ENCODE measurements around the gene MIPOL1.

The MIPOL1 gene

DNA sequence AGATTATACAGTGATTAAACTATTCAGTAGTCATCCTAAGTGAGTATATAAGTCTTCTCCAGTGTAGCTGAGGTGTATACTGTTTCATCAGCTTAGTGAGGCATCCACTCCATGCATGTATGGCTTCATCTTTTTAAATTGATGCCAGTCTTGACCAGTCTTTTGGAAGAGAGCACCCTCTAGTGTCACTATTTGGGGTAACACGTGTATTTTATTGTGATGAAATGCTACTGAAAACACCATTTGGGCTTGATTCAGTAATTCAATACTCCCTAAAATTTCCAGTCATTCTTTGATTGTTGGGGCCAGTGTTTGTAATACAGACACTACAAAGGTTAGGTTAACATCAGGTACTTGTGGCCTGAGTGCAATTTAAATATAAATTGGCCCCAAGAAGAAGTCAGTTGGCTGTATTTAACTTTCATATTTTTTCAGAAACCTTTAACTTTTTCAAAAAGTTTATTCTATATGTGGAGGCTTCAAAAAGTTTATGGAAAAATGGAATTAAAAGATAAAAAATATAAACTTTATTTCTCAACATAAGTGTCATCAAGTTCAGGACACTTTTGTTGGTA, 35.3 kb downstream of the MIPOL1 start:
- peak; percentile 55 for DNase-seq (ENCODE audit: low read depth, low spot score)

DNA sequence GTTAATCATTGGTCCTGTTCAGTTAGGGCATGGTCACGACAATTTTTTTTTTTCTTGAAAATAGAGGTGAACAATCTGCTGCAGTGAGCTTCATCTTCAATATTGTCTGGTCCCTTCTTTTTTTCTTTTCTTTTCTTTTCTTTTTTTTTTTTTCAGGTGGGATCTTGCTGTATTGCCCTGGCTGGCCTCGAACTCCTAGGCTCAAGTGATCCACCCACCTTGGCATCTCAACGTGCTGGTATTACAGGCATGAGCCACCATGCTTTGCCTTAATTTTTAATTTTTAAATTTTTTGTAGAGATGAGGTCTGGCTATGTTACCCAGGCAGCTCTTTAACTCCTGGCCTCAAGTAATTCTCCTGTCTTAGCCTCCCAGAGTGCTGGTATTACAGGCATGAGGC, 36.5 kb downstream of the MIPOL1 start:
- DNase-seq (ENCODE audit: low read depth, low spot score) = no peak

DNA sequence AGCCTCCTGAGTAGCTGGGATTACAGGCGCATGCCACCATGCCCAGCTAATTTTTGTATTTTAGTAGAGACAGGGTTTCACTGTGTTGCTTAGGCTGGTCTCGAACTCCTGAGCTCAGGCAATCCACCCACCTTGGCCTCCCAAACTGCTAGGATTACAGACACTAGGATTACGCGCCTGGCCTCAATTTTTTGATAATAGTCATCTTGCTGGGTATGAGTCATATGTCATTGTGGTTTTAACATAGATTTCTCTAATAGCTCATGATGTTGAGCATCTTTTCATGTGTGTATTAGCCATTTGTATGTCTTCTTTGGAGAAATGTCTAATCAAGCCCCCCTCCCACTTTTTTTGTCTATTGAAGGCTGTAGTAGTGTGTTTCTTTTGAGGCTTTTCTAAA, 38.3 kb downstream of the MIPOL1 start:
- peak; percentile 21 for DNase-seq (ENCODE audit: low read depth, low spot score)

DNA sequence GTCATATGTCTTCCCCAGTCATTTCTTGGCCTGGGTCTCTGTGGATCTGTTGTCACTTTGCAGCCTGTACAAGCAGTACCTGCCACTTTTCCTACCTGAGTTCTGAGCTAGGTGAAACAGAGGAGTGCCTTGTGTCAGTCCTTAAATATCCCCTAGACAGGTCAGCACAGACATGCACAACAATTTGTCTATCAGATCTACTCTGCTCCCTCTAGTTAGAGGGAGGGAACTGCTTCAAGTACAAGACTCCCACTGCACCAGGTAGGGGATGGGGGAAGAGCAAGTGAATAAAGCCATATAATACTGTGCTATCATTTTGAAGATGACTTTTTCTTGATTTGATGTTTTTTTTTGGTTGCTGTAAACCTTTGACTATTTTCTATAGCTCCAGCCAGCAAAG, 39.4 kb downstream of the MIPOL1 start:
- no peak for DNase-seq (ENCODE audit: low read depth, low spot score)

DNA sequence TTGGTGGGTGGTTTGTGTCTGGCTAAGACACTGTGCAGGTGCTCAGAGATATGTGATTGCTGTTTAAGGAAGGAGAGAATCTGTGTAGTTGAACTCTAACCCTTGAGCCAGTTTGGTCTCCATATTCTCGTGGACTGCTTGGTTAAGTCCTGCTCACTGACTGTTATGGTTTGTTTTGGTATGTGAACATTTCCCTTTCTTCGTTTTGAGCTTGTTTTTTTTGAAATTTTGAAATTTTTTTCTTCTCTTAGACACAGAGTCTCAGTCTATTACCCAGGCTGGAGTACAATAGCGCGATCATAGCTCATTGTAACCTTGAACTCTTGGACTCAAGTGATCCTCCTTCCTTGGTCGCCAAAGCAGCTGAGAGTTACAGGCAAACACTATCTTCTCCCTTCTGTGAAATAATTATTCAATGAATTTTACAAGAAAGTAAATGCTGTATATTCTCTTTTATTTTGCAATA, 40.0 kb downstream of the MIPOL1 start:
- no peak for DNase-seq (ENCODE audit: low read depth, low spot score)

DNA sequence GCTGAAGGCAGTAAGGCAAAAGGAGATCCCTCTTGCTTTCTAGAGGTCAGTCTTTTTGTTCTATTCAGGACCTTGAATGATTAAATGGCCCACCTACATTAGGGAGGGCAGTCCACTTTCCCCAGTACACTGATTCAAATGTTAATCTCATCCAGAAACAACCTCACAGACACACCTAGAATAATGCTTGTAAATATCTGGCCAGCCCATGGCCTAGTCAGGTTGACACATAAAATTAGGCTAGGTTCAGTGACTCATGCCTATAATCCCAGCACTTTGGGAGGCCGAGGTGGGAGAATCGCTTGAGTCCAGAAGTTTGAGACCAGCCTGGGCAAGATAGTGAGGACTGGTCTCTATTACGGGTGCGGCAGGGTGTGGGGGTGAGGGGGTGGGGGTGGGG, 43.5 kb downstream of the MIPOL1 start:
- no peak for DNase-seq (ENCODE audit: low read depth, low spot score)

DNA sequence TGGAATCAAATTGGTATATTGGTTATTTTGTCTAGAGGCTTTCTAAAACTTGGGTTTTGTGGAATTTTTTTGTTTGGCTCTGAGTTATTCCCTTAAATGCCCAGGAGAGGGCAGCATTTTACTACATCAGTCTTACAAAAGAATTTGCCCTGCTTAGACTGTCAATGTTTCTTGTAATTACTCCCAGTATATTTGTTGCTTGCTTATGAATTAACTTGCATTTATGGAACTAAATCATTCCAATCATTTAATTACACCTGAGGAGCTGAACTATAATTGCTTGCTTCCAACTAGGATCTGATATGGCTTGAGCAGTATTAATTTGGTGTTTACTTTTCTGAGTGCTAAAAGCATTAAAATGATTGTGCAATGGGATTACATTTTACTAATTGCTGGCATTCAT, 48.7 kb downstream of the MIPOL1 start:
- peak; percentile 54 for DNase-seq (ENCODE audit: low read depth, low spot score)

DNA sequence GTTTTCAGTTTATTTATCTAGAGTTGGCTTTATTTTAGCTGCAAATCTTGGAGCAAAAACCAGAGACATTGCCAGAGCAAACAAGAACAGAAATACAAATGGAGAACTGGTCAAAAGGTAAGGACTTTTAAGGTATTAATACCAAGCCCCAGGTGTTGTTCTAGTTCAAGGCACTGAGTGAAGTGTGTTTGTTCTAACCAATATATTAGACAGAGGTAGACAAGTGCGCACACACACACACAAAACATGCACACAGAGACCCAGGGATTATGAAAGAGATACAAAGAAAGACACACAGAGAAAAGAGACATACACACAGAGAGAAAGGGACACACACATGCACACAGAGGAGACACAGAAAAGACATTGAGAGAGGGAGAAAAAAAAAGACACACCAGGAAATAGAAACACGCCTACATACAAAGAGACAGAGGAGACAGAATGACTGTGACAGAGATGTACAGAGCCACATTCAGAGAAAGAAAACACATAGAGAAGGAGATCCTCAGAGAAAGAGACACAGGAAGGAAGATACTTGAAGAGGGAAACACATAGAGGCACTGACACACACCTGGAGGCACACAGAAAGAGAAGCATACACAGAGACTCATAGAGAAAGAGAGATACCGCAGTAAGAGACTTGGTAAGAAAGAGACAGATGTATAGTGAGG, 50.2 kb downstream of the MIPOL1 start:
- no peak for DNase-seq (ENCODE audit: low read depth, low spot score)

DNA sequence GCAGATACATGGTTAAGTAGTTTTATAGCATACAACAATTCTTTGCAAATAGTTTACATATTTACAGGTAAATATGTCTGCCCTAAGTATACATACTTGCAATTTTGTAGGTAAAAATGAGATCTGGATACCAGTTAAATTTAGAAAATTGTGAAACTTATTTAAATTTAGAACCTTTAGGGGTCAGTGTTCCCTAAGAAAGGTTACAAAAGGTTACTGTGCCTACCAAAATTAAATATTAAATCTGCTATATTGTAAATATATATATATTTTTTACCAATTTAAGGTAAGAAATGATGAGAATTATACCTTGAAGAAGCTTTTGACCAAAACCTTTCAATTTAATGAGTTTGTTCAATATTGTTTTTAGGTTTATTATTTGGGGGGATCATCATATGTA, 54.0 kb downstream of the MIPOL1 start:
- no peak for DNase-seq (ENCODE audit: low read depth, low spot score)

DNA sequence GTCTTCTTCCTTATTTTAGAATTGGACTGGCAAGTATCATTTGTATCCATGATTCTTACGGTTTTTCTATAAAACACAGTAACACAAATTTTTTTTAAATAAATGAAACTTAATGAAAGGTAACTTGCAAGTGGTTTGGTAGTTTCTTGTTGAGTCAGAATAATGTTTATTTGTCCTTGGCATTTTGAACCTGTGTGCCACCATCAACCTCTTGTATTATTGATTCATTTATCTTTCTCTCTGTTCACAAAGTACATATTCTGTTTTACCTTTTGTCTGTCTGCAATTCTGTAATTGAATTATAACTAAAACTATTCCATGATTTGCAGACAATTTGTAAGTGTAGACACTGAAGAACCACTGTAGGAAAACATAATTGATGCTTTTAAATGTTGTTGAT, 54.7 kb downstream of the MIPOL1 start:
- no peak for DNase-seq (ENCODE audit: low read depth, low spot score)

DNA sequence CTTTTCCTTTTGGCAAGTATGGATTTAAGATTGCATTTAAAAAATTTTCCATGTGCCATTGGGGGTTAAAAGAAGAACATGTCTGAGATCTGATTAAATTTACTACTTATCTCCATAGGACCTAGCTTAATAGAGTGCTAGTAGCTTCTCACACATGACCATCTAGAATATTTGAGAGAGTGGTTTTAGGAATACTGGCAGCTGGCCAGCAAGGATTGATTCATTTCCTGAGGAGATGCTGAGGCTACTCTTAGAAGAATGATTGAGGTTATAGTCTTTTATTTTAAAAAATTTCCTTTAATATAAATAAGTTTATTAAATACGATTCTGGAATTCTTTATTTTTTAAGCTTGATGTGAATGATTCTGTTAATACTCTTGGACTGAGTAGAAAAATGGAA, 56.2 kb downstream of the MIPOL1 start:
- DNase-seq (ENCODE audit: low read depth, low spot score) = peak; percentile 69

DNA sequence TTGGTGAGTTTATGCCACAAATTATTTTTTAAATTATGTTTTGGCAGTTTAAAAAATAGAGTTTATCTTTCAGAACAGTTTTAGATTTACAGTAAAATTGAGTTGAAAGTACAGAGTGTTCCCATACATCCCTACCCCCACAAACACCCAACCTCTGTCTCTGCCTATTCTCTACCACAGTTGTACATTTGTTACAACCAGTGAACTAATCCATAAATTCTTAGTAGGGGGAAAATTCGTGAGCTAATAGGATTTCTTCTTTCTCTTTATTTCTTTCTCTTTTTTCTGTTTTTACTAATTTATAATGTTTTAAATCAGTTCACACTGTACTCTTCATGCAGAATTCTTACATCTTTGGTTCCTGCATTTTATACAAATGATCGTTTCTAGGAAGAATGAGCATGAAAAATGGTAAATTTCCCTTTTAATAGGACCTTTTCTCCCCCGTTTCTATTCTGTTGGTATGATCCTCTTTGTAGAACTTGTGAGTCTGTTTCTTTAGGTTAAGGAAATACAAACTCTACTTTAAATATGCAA, 56.7 kb downstream of the MIPOL1 start:
- DNase-seq (ENCODE audit: low read depth, low spot score) = no peak

DNA sequence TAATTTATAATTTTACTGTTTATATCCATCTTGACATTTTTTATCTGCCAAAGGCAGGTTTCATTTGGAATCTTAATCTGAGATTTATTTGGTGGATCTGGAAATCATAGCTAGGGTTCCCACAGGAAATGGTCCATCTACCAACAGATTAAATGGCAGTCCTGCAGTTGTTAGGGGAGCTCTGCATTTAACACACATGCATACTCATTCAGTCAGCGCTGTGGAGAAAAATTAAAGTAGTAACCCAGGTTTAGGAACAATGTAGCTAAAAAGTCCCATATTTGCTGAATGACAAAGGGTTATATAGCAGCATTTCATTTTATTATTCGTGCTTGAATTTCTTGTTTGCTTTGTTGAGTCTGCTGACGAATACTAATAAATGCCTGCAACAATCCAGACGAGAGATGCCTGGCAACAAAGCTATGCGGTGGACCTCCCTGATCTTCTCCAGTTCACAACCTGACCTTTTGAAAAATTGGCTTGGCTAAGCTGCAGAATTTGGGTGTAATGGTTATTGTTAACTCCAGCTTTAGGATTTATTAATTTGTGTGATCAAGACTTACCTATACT, 59.8 kb downstream of the MIPOL1 start:
- no peak for DNase-seq (ENCODE audit: low read depth, low spot score)

DNA sequence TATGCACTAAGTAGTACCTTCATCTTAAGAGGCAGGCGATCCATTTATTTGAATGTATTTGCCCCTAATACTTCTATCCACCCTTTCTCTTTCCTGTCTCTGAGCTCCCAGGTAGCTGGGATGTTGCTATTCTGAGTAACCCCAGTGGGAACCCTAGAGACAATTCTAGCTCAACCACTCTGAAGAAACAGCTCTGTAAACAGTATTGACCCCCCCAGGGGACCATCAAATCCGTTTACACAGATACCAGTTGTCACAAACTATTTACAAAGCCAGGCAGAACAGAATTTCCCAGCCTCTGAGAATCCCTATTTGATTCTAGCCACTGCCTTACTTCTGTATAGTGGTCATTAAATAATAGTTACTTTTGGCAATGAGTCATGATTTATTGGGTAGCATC, 64.9 kb downstream of the MIPOL1 start:
- DNase-seq (ENCODE audit: low read depth, low spot score) = no peak

DNA sequence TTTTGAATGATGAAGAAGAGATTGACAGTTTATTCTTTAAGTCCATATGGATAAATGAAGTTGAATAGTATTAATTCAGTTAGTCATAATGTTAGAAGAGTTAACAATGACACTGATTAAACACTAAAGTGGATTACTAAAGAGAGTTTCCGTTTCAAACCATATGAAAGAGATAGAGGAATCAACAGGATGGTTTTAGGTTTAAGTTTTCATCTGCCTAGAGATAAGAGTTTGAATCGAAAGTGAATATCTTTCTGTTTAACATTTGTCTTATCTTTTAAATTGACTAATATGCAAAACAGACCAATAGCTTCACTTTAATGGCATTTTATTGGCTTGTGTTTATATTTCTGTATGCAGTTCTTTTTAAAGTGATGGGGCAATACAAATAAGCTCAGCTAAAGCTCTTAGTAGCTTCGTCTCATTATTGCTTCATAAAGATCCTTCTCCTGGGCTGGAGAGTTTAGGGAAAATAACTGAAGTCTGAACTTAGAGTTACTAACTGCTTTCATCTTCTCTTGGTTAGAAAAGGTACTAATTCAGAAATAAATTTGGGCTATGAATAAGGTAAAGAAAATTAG, 66.0 kb downstream of the MIPOL1 start:
- DNase-seq (ENCODE audit: low read depth, low spot score) = no peak

DNA sequence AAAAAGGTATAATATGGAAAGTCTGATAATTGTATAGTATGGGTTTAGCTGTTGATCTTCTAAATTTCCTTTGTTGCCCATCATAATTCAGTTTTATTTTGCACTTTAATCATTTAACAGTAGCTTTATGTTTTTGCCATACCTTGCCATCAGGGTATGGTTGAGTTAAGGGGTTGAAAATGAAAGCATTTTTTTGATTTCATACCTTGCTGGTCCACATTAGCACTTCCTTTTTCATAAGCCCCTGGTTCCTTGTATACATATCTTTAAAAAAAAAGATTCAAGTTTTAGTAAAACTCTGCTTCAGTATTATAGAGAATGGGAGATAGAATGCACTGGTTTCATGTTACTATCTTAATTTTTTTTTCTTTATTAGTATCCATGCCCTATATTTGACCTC, 71.1 kb downstream of the MIPOL1 start:
- no peak for DNase-seq (ENCODE audit: low read depth, low spot score)

DNA sequence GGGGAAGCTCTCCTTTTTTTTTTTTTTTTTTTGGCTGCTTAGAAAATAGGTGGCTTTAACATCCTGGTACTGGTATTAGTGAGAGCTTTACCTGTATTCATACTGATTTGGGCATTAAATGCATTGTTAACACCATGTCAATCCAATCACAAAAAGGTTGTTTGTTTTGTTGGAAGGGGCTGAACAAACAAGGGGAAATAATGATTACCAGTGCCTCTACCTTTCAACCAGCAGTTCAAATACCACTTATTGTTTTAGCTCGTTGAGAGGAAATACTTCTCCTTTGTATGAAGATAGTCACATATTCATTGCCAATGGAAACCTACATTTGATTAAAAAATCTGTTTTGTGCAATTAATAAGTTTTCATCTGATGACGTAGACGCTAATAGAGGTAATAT, 72.9 kb downstream of the MIPOL1 start:
- DNase-seq (ENCODE audit: low read depth, low spot score) = no peak

DNA sequence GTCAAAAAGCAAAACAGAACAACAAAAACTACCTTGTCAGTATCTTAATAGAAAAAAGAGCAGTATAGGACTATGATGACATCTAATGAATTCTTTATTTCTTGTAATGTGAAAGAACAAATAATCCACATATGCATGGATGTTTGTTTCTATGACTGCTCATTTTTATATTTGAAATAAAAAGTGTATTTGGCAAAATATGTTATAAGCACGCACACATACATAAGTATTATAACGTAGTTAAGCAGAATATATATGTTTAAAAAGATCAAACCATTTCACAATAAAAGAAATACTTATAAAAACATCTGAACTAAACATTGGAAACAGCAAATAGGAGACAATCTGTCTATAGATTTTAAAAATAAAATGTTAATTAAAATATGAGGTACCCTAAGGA, 74.8 kb downstream of the MIPOL1 start:
- DNase-seq (ENCODE audit: low read depth, low spot score) = no peak

DNA sequence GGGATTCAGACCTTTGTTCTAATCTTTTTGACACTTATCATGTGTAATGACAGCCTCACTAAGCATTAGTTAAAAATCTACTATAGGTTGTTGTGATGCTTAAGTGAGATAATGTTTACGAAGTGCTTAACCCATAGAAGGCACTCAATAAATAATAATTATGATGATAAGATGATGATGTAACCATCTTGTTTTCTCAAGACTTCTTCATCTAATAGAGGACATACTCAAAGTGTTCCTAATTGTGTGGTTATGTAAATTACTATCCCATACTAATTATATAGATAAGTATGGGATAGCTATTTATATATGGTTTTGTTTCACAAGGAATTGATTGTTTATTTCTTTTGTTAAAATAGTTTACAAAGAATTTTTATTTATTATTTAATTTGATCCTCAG, 76.9 kb downstream of the MIPOL1 start:
- DNase-seq (ENCODE audit: low read depth, low spot score) = no peak

DNA sequence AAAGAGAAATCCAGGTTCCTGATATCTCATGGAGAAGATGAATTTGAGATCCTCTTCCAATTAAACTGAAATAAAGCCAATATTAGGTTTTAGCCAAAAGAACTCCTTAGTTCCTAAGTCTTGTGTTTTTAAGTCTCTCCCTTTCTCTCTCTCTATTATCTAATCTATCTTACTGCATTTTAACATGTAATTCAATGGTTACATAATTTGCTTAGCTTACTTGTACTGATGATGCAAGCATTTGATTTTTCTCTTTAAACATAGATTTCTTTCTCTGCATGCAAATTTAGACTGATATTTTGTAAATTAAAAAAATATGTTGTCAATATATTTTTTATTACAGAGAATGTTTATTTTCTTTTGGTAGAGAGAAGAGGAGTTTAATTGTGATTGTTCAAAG, 78.2 kb downstream of the MIPOL1 start:
- no peak for DNase-seq (ENCODE audit: low read depth, low spot score)

DNA sequence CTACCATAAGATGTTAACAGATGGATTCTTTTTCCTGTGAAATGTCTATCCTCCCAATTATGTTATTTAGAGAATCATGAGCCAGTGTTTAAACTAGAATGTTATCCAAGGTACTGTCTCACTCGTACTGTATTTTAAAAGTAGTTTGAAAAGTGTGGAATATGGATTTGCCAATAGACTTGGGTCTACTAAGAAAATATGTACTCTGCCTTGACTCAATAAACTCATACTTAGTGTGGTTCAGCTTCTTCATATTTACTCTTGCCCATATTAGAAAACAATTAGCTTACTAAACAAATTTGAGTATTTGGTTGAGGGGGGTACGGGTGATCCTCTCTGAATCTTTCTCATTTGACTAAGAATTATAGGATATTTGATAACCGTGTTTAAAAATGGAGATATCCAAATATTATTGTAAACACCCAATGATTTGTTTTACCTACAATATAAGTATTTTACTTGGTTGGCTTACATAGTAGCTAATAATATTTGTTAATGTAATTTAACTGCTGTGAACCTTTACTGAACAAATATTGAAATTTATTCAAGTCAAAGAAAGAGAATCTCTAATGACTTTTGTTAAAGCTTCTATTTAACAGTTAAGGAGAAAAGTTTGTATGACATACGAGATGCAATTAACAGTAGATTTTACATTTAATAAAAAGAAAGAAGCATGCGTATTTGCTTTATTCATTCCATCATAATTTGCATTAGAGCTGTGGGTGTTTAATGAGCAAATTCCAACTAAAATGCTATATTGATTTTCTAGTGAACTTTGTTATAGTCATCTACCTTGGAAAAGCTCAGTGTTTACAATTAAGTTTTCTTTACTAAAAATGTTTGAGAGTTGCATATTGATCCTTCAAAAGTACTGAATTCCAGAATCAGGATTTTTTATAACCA, 81.2 kb downstream of the MIPOL1 start:
- no peak for DNase-seq (ENCODE audit: low read depth, low spot score)

DNA sequence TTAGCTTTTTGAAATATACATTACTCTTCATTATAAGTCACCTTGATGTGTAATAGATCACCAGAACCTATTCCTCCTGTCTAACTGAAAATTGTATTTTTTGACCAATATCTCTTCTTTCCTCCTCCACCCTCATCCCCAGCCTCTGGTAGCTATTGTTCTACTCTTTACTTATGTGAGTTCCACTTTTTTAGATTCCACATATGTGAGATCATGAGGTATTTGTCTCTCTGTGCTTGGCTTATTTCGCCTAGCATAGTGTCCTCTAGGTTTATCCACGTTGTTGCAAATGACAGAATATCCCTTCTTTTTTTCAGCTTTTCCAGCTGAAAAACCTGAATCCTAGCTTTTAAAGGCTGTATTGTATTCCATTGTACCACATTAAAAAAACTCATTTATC, 82.1 kb downstream of the MIPOL1 start:
- DNase-seq (ENCODE audit: low read depth, low spot score) = no peak
